Natural killer cell (primary cell): Measurements from ENCODE around the gene STX17. TPM values are rescaled to one million over a fixed set of nuclear protein-coding genes. Genes with fewer than 3 reads are reported as not detected.

Experiments used
- ATAC-seq, 3 donors: fragments of 150-1000 bp in 2 of 3; fragments of 200-7000 bp in 1 of 3; cut with Tn5 transposase; 1 replicate in 1 of 3; 2 replicates in 2 of 3; pipeline ENCODE4 v1.10.0; 2021; ENCODE audit warnings: mild to moderate bottlenecking in 2 of 3, moderate library complexity in 2 of 3
- DNase-seq, 2 donors: peaks; one replicate each; pipeline versions ENCODE4 v3.0.0 to v3.0.0-alpha.2; 2013 to 2021; ENCODE audit warnings: mixed read lengths in 1 of 2
- H3K27ac ChIP-seq: one replicate; pipeline ENCODE4 v1.5.1; 2013; ENCODE audit warnings: mild to moderate bottlenecking, low read length
- H3K27me3 ChIP-seq: one replicate; pipeline ENCODE4 v1.6.1; 2013; ENCODE audit warnings: low read length; ENCODE audit not compliant: control insufficient read depth, insufficient read depth
- H3K36me3 ChIP-seq: one replicate; pipeline ENCODE4 v1.6.1; 2013; ENCODE audit warnings: low read length; ENCODE audit not compliant: control insufficient read depth, insufficient read depth
- H3K4me1 ChIP-seq: one replicate; pipeline ENCODE4 v1.6.1; 2013; ENCODE audit warnings: low read length; ENCODE audit not compliant: control insufficient read depth, insufficient read depth
- H3K4me3 ChIP-seq: one replicate; pipeline ENCODE4 v1.5.1; 2013; ENCODE audit warnings: low read length
- H3K9me3 ChIP-seq: one replicate; pipeline ENCODE4 v1.6.1; 2013; ENCODE audit warnings: low read length; ENCODE audit not compliant: control insufficient read depth, insufficient read depth
- H3K27ac Mint-ChIP-seq, 2 donors: one replicate each; pipeline ENCODE4 v1.8.0; 2022; ENCODE audit warnings: mild to moderate bottlenecking in 2 of 2, mixed read lengths in 2 of 2, moderate library complexity in 1 of 2
- H3K27me3 Mint-ChIP-seq, 2 donors: one replicate each; pipeline ENCODE4 v1.8.0; 2022; ENCODE audit warnings: low read depth in 2 of 2, mixed read lengths in 2 of 2
- H3K36me3 Mint-ChIP-seq: one replicate; pipeline ENCODE4 v1.8.0; 2022; ENCODE audit warnings: mixed read lengths
- H3K4me1 Mint-ChIP-seq, 2 donors: one replicate each; pipeline ENCODE4 v1.8.0; 2022; ENCODE audit warnings: mixed read lengths in 2 of 2
- H3K4me3 Mint-ChIP-seq: one replicate; pipeline ENCODE4 v1.8.0; 2022; ENCODE audit warnings: mild to moderate bottlenecking, moderate library complexity, mixed read lengths
- H3K9me3 Mint-ChIP-seq, 2 donors: one replicate each; pipeline ENCODE4 v1.8.0; 2022; ENCODE audit warnings: mixed read lengths in 2 of 2
- WGBS: methylation state at CpG from one replicate; pipeline ENCODE4 v1.1.7; 2013; ENCODE audit warnings: missing lambda C conversion rate; ENCODE audit not compliant: insufficient coverage; 5-methylcytosine and 5-hydroxymethylcytosine counted together
- intact Hi-C: fragments of 100-400 bp; cut with micrococcal nuclease; formaldehyde crosslinking; loops from one replicate; pipeline ENCODE4 v1.14.2; 2022
- total RNA-seq, 4 donors: library from RNA; stranded (reverse); fragments of 120-200 nt in 1 of 4; gene quantifications; one replicate each; pipeline versions ENCODE4 v1.2.3 to v1.2.4, GENCODE V29; 2013 to 2022
- TF ChIP-seq, protein P1 (sequence below): fragments of 200-600 bp; IDR thresholded peaks from one replicate; pipeline ENCODE4 v1.8.0; 2022; ENCODE audit warnings: antibody characterized with exemption

STX17 gene
- total RNA-seq, 3 donors from 2014 or later (not counting 1 experiment from before 2014, with no cell fraction given) = 28.4 to 41.5 (median 33.8) TPM

DNA sequence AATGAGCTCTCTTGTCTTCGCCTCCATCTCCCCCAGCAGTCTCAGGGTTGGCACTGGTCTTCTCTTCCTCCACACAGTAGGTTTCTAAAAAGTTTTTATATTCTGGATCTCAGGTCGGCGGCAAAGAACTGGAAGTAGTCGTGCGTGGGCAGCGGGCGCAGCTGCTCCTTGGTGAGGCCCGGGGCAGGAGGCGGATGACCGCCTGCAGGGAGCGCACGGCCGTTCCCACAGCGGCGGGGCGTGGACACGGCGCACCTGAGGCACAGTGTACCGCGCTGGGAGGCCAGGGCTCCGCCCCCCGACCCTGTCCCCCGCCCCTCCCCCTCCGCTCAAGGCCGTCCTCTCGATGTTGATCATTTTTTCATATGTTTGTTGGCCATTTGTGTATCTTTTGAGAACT, 92.4 kb downstream of the STX17 start:
- H3K27ac Mint-ChIP-seq = no peak overlapping the region
- no peaks in the 10 kb centered on the region for H3K27me3 Mint-ChIP-seq
- H3K4me1 ChIP-seq = no peaks in the 10 kb centered on the region
- DNase-seq = no peak
- no peak overlapping the region for H3K4me3 ChIP-seq
- no peak for ATAC-seq
- H3K4me1 Mint-ChIP-seq = peaks cover 0 to 17% of the 10 kb centered on the region in 2 donors
- peaks cover 4% of the 10 kb centered on the region for H3K36me3 ChIP-seq
- WGBS = 95% methylated on average over 24 of the region's 26 CpGs
- H3K9me3 Mint-ChIP-seq = no peaks in the 10 kb centered on the region
- H3K9me3 ChIP-seq = no peaks in the 10 kb centered on the region
- no peaks in the 10 kb centered on the region for H3K27me3 ChIP-seq
- peaks cover 9% of the 10 kb centered on the region for H3K36me3 Mint-ChIP-seq
- intact Hi-C loops = no loop called here
- H3K27ac ChIP-seq = no peak overlapping the region
- H3K4me3 Mint-ChIP-seq = no peak overlapping the region
- TF ChIP-seq, protein P1, sequence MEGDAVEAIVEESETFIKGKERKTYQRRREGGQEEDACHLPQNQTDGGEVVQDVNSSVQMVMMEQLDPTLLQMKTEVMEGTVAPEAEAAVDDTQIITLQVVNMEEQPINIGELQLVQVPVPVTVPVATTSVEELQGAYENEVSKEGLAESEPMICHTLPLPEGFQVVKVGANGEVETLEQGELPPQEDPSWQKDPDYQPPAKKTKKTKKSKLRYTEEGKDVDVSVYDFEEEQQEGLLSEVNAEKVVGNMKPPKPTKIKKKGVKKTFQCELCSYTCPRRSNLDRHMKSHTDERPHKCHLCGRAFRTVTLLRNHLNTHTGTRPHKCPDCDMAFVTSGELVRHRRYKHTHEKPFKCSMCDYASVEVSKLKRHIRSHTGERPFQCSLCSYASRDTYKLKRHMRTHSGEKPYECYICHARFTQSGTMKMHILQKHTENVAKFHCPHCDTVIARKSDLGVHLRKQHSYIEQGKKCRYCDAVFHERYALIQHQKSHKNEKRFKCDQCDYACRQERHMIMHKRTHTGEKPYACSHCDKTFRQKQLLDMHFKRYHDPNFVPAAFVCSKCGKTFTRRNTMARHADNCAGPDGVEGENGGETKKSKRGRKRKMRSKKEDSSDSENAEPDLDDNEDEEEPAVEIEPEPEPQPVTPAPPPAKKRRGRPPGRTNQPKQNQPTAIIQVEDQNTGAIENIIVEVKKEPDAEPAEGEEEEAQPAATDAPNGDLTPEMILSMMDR = no peak

DNA sequence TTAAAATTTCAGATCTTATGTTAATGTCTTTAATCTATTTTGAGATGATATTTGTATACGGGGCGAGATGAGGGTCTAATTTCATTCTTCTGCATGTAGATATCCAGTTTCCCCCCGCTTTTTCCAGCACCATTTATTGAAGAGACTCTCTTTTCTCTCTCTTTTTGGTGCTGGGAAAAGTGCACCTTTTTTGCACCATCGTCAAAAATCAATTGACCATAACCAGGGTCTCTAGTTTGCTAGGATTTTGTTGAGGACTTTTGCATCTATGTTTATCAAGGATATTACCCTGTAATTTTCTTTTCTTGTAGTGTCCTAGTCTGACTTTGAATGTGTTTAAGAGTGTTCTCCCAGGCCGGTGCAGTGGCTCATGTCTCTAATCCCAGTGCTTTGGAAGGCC, 93.3 kb downstream of the STX17 start:
- Histone ChIP-seq H3K27ac (no peak overlapping the region), H3K9me3 (no peaks in the 10 kb centered on the region), H3K4me3 (no peak overlapping the region), H3K27me3 (no peaks in the 10 kb centered on the region), H3K36me3 (peaks cover 13% of the 10 kb centered on the region), H3K4me1 (no peaks in the 10 kb centered on the region)
- Mint-ChIP-seq H3K27me3 (no peaks in the 10 kb centered on the region), H3K4me1 (peaks cover under 1 to 14% of the 10 kb centered on the region in 2 donors), H3K27ac (no peak overlapping the region), H3K4me3 (no peak overlapping the region), H3K36me3 (peaks cover 13% of the 10 kb centered on the region), H3K9me3 (no peaks in the 10 kb centered on the region)
- DNase-seq (no peak), ATAC-seq (no peak)
- intact Hi-C loops = no loop called here
- 93% methylated on average over 3 of the region's 5 CpGs for WGBS
- TF ChIP-seq, protein P1 = no peak

DNA sequence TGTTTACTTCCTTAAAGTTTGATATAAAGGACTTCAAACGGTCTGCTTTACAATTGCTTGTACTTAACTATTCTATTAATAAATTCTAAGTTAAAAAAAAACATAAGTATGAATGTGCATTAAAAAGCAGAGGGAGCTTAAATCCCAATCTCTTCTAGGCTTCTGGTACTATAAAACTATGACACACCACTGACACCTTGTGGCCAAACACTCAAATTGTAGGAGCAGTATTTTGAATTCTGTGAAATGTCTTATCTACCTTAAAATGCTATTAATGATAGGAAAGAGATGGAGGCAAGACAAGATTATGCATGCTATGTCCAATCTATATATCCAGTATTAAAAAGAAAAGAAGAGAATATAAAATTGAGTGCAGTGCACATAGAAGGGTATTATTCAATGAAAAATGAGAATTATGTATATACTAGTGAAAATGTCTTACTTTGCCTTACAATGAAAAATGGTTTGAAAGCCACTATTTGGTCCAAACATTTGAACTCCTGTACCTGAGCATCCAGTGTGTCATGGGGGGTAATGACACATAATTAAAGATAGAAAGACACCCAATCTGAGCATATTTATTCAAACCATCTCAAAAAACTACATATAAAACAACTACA, 104.7 kb downstream of the STX17 start:
- no peaks in the 10 kb centered on the region for H3K4me1 ChIP-seq
- TF ChIP-seq, protein P1 = peak; percentile 91
- DNase-seq = peak in 1 of 2 donors; percentile 78
- H3K4me3 Mint-ChIP-seq = no peak overlapping the region
- peaks cover 0 to 3% of the 10 kb centered on the region in 2 donors for H3K9me3 Mint-ChIP-seq
- H3K4me3 ChIP-seq = no peak overlapping the region
- H3K27me3 ChIP-seq = no peaks in the 10 kb centered on the region
- no peaks in the 10 kb centered on the region for H3K4me1 Mint-ChIP-seq
- H3K36me3 ChIP-seq = peaks cover 26% of the 10 kb centered on the region
- no peak overlapping the region for H3K27ac Mint-ChIP-seq
- intact Hi-C loops = loop anchor here (1.0 to 5.0 kb wide), 4 partner anchors 189 to 827 kb away; partner anchors contain the start of gene NR4A3
- H3K27ac ChIP-seq = no peak overlapping the region
- no CpG with 5 or more reads among the region's 1 CpG for WGBS
- H3K27me3 Mint-ChIP-seq = no peaks in the 10 kb centered on the region
- H3K9me3 ChIP-seq = no peaks in the 10 kb centered on the region
- peak; percentile 67 to 75 (median 73) for ATAC-seq
- H3K36me3 Mint-ChIP-seq = no peaks in the 10 kb centered on the region

DNA sequence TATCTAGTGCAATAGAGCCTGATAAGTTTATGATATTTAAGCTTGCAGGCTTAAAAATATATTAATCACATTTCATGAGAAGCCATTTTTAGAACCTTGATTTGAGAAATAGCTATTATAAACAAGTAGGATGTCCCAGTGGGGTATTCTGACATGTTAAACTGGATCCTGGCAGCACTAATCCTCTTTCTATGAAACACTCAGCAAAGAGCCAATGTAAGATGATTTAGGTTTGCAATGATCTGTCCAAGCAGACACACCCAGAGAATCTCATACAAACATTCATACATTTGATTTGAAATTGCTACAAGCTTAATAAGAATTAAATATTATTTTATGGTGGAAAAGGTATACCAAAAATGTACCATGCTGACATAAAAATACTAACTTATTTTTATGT, 105.8 kb downstream of the STX17 start:
- no peak for ATAC-seq
- H3K4me3 Mint-ChIP-seq = no peak overlapping the region
- Histone ChIP-seq H3K9me3 (no peaks in the 10 kb centered on the region), H3K4me3 (no peak overlapping the region), H3K27ac (no peak overlapping the region), H3K27me3 (no peaks in the 10 kb centered on the region), H3K36me3 (peaks cover 24% of the 10 kb centered on the region), H3K4me1 (no peaks in the 10 kb centered on the region)
- no peaks in the 10 kb centered on the region for H3K27me3 Mint-ChIP-seq
- no peaks in the 10 kb centered on the region for H3K4me1 Mint-ChIP-seq
- no peak overlapping the region for H3K27ac Mint-ChIP-seq
- intact Hi-C loops = loop anchor here (5.0 kb wide), 1 partner anchor 190 kb away; the partner anchor contains the start of gene NR4A3
- no peak for DNase-seq
- H3K9me3 Mint-ChIP-seq = peaks cover 0 to 3% of the 10 kb centered on the region in 2 donors
- TF ChIP-seq, protein P1 = no peak
- no peaks in the 10 kb centered on the region for H3K36me3 Mint-ChIP-seq
